NCI-H2081 (cell line): ENCODE data around the gene ZNF684.
"Not testable (repeated sequence)": the region's sequence is repeated elsewhere in the genome, so short reads cannot be mapped to it uniquely, and the experiment has no call there.

Experiments used
- DNase-seq, 2 experiments: peaks; one replicate each; lab custom pipeline; 2025; lab: John Stamatoyannopoulos, UW

The ZNF684 gene

GRCh38 chr1:40574805-40575204 is 43.4 kb downstream of the ZNF684 start:
- not testable (repeated sequence) for DNase-seq

GRCh38 chr1:40575336-40575735 is 43.9 kb downstream of the ZNF684 start:
- DNase-seq: no peak

GRCh38 chr1:40582116-40582515 is 50.7 kb downstream of the ZNF684 start:
- DNase-seq: no peak

- no peak for DNase-seq
Measured at GRCh38 chr1:40583980-40584379, 52.5 kb downstream of the ZNF684 start.

- DNase-seq: no peak
Measured at GRCh38 chr1:40588586-40588985, 57.1 kb downstream of the ZNF684 start.

- DNase-seq: peak; percentile 47 to 70
Measured at GRCh38 chr1:40592107-40592803, 60.8 kb downstream of the ZNF684 start.

- no peak for DNase-seq
Measured at GRCh38 chr1:40593449-40594186, 62.2 kb downstream of the ZNF684 start.

GRCh38 chr1:40594187-40594531 is 62.7 kb downstream of the ZNF684 start:
- DNase-seq: no peak

GRCh38 chr1:40595623-40596022 is 64.2 kb downstream of the ZNF684 start:
- no peak for DNase-seq
